HG03060 (cell line): ENCODE data around the gene SEZ6.

Experiments
- ATAC-seq: cut with Tn5 transposase; IDR thresholded peaks from one replicate; pipeline ENCODE4 v1.9.1; 2021; ENCODE audit warnings: low read depth, moderate number of reproducible peaks; ENCODE audit not compliant: unreplicated experiment

SEZ6 gene

DNA sequence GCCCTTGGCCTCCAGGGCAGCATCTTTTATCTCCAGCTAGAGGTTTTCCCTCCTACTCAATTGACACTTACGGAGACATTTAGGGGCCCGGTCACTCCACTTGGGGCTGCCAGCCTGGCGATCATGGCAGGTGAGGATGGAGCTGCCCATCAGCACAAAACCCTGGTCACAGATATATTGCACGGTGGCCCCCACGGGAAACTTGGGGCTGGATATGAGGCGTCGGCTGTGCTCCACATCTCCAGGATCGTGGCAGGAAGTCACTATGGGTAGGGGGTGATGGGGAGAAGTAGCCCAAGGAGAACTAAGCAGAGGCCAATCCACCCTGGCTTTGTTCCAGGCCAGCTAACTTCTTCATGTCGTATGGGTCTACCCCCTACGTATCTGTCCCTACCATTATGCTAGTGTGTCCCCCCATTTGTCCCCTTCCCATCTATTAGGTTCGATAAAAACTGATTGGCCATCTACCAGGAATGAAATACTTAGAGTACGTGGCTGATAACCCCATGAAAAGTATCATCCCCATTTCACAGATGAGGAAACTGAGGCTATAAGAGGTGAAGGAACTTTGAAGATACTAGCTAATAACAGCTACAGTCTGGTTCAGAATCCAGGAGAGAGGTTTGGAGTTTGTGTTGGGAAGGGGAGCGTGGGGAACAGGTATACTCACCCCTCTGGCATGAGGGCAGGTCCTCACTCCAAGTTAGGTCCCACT, 48.4 kb downstream of the SEZ6 start:
- ATAC-seq = no peak

GRCh38 chr17:28956861-28957260, 49.0 kb downstream of the SEZ6 start:
- ATAC-seq = no peak

DNA sequence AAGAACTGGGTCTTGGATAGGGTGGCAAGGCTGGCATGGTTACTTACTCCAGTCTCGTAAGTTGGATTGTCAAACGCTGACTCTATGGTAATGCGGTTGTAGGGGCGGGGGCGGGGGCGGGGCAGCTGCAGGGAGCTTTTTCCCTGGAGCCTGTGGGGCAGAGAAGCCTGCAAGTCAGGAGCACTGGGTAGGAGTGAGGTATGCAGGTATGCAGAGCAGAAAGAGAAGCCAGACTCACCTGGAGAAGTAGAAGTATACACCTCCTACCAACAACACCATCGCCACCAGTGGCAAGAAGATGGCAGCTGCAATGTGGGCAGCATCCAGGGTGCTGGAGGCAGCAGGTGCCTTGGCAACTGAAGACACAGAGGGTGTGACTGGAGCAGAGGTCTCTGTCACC, 49.7 kb downstream of the SEZ6 start:
- no peak for ATAC-seq

DNA sequence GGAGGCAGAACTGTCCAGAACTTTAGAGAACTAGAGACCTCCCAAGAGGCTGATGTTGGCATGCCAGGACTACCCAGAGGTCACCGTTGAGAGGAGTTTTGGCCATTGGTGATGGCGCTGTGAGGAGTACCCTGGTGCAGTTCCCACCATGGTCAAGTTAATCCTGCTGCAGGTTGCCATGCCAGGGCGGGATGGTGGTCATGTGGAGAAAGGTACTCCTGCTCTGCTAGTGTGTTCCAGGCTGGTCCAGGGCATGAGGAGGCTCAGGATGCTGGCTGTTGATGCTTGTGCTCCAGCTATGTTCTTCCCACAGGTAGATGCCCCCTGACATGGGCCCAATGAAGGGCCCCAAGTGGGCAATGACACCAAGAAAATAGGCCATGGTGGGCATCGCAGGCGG, 50.4 kb downstream of the SEZ6 start:
- ATAC-seq = no peak

- no peak for ATAC-seq
Observed at GRCh38 chr17:28954886-28955285, 50.9 kb downstream of the SEZ6 start.

GRCh38 chr17:28953444-28954118, 52.3 kb downstream of the SEZ6 start:
- ATAC-seq = no peak

- peak; percentile 66 for ATAC-seq
Observed at GRCh38 chr17:28951991-28952975, 53.5 kb downstream of the SEZ6 start.

DNA sequence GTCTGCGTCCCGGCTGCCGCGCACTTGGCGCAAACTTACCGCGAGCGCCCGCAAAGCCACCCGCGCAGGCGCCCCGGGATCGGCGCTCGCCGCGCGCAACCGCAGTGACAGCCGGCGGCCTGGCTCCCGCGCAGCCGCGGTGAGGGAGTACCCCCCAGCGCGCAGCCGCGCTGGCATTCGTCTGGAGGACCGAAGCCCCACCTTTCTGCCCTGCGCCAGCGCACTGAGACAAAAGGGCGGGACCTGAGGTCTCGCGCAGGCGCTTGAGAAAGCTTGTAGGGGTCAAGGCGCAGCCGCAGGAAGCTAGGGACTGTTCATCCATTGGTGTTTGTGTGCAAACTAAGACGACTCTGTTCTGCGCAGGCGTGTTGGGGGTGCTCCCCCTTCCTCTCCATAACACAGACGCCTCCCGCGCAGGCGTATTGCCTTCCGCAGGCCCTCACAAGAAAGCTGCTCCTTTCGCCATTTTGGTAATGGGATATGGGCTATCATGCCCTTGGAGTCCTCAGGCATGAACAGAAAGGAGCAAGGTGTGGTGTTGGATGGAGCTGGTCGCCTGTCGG, 54.3 kb downstream of the SEZ6 start, which contains the start of gene PHF12:
Gene PHF12, minus strand, starts transcription at position 91 of the 563 bp plus-strand sequence. CDS start 558 bp downstream, outside the sequence.
- peak; percentile 52 for ATAC-seq

GRCh38 chr17:28950752-28951427, 54.9 kb downstream of the SEZ6 start:
- ATAC-seq = no peak

GRCh38 chr17:28950017-28950751, 55.6 kb downstream of the SEZ6 start:
- no peak for ATAC-seq

GRCh38 chr17:28949185-28950016, 56.4 kb downstream of the SEZ6 start:
- no peak for ATAC-seq

GRCh38 chr17:28948873-28949184, 57.0 kb downstream of the SEZ6 start:
- ATAC-seq = no peak

DNA sequence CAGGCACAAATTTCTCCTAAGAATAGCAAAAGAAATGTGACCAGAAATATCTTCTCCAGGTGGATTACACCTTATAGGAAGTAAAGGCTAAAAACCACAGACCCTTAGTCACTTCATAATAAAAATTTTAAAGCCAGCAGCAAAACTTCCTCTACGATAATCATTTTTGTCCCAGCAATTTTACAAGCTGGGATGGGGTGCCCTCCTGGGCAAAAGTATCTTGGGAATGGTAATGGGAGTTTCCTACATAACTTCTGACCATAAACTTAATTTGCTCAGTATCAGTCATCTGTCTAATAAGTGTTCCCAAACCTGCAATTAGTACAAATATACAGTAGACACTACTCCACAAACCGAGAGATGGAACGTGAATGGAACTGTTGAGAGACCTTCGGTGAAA, 57.5 kb downstream of the SEZ6 start:
- ATAC-seq = no peak

DNA sequence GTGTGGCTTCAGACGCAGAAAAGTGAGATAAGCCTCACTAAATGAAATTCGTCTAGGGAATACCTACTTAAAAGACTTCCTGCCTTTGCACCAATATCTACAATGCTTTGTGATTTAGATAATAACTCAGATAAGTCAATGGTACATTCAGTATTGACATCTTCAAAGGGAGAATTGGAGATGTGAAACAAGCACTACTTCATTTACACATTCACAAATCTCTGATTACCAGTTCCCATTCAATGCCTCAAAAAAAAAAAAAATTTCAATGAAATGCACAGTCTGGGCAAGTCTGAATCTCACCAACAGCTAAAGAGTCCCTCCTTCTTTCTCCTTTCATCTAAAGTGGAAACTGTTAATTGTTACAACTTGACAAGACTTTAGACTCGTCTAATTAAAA, 58.2 kb downstream of the SEZ6 start:
- ATAC-seq = no peak

GRCh38 chr17:28946239-28946638, 59.6 kb downstream of the SEZ6 start:
- no peak for ATAC-seq

GRCh38 chr17:28944862-28945741, 60.7 kb downstream of the SEZ6 start:
- ATAC-seq = no peak

- ATAC-seq = no peak
Observed at GRCh38 chr17:28944343-28944742, 61.5 kb downstream of the SEZ6 start.

GRCh38 chr17:28942925-28943324, 62.9 kb downstream of the SEZ6 start:
- ATAC-seq = no peak
